ENCODE results near the gene ERC1. TPM values are rescaled to one million over a fixed set of nuclear protein-coding genes. Genes with fewer than 3 reads are reported as not detected.

ERC1 gene
- total and polyA plus RNA-seq, 2 of the 4 experiments (the other 2 are of a cell fraction) = 11.6 to 25.6 TPM

GRCh38 chr12:1356285-1356684, 365.3 kb downstream of the ERC1 start:
- Histone ChIP-seq H3K4me3 (ENCODE audit: insufficient read depth, low read depth, low read length) (no peak overlapping the region), H3K9me3 (ENCODE audit: control insufficient read depth, insufficient read depth, low read length) (no peaks in the 10 kb centered on the region), H3K4ac (ENCODE audit: low read depth, low read length) (0 out of 2 replicates have a peak overlapping the region, but pooled peaks have one; percentile 14), H2BK5ac (ENCODE audit: low read depth, low read length, poor library complexity, severe bottlenecking) (no peak overlapping the region), H2AFZ (replicated peaks; ENCODE audit: low read length, poor library complexity) (no peak overlapping the region), H2BK20ac (ENCODE audit: low read depth, low read length) (no peak overlapping the region), H3K36me3 (ENCODE audit: control insufficient read depth, insufficient read depth, low read length) (no peaks in the 10 kb centered on the region), H2AK9ac (replicated peaks; ENCODE audit: low read depth, low read length, poor library complexity) (no peak overlapping the region), H4K91ac (ENCODE audit: insufficient read depth, low read depth, low read length) (no peak overlapping the region), H2AK5ac (ENCODE audit: low read depth, low read length) (no peak overlapping the region), H3K14ac (replicated peaks; ENCODE audit: low read depth, low read length) (no peak overlapping the region), H3K27me3 (ENCODE audit: control insufficient read depth, insufficient read depth, low read length) (no peaks in the 10 kb centered on the region), H4K8ac (ENCODE audit: low read depth in 2 of 2, low read length in 2 of 2) (no peak overlapping the region), H3K27ac (ENCODE audit: insufficient read depth, low read length) (no peak overlapping the region), H4K20me1 (ENCODE audit: insufficient read depth, low read length) (no peaks in the 10 kb centered on the region), H3K23ac (ENCODE audit: low read depth, low read length) (no peak overlapping the region), H3K4me1 (ENCODE audit: control insufficient read depth, insufficient read depth, low read length) (peaks cover 12% of the 10 kb centered on the region), H3K9me1 (ENCODE audit: insufficient read depth, low read length) (peaks cover 7% of the 10 kb centered on the region), H3K56ac (ENCODE audit: extremely low read depth, insufficient read depth, low read length) (no peak overlapping the region), H3K79me1 (ENCODE audit: low read depth in 1 of 2, low read length in 2 of 2) (peaks cover 6 to 27% of the 10 kb centered on the region in 2 experiments), H2BK15ac (ENCODE audit: low read depth, low read length) (no peak overlapping the region), H4K5ac (ENCODE audit: low read depth, low read length) (no peak overlapping the region), H3K9ac (ENCODE audit: low read depth, low read length) (no peak overlapping the region), H3K4me2 (ENCODE audit: low read depth, low read length) (no peak overlapping the region), H2BK120ac (ENCODE audit: low read depth, low read length) (no peak overlapping the region), H3K18ac (ENCODE audit: low read depth, low read length) (no peak overlapping the region)
- dilution Hi-C loops (cut with HindIII; ENCODE audit: low sequenced_read_pairs, unreplicated experiment) (no loop called here), in situ Hi-C loops (cut with MboI; ENCODE audit: low sequenced_read_pairs) (no loop called here), intact Hi-C loops (cut with micrococcal nuclease) (no loop called here)
- ChIA-PET CTCF (interaction anchor here (1.0 to 1.5 kb wide), 2 partner anchors 11 to 177 kb away, joined by 3 to 4 read pairs; no protein-coding TSS in a partner anchor), POLR2A (ENCODE audit: unreplicated experiment) (no interaction called here)
- TF ChIP-seq MXI1 (IDR thresholded peaks at IDR 0.05; ENCODE audit: borderline replicate concordance, low read depth, low read length) (no peak), POLR2A (IDR thresholded peaks at IDR 0.05; ENCODE audit: low read depth, low read length) (no peak), USF2 (IDR thresholded peaks at IDR 0.05; ENCODE audit: low read depth, low read length) (no peak), CHD1 (IDR thresholded peaks at IDR 0.05; ENCODE audit: low read depth, low read length) (no peak), MAFK (IDR thresholded peaks at IDR 0.05; ENCODE audit: low read depth, low read length) (no peak), CEBPB (IDR thresholded peaks at IDR 0.05; ENCODE audit: low read depth, low read length) (no peak), RCOR1 (IDR thresholded peaks at IDR 0.05; ENCODE audit: insufficient replicate concordance, low read length) (no peak), MAZ (IDR thresholded peaks at IDR 0.05; ENCODE audit: borderline replicate concordance, low read depth, low read length) (no peak), SMC3 (IDR thresholded peaks at IDR 0.05; ENCODE audit: low read depth, low read length) (no peak)
- DNase-seq = peak; percentile 19
- WGBS, 2 experiments (ENCODE audit: extremely low coverage in 2 of 2, insufficient read length in 1 of 2) = no CpG with 5 or more reads among the region's 2 CpGs
- no TSS peak for BruUV-seq (replicated peaks)
- no peak for ATAC-seq (ENCODE audit: low read depth)
